Effector memory CD4-positive, alpha-beta T cell (primary cell): ENCODE measurements around the gene CLCA2.
A peak's percentile ranks its signal among the peaks of the same experiment; 100 is the strongest.
"Not testable (repeated sequence)": the region's sequence is repeated elsewhere in the genome, so short reads cannot be mapped to it uniquely, and the experiment has no call there.

Experiments
- DNase-seq, 3 donors: peaks; one replicate each; pipeline ENCODE4 v3.0.0-alpha.2; 2020
- H3K27ac ChIP-seq: 2 replicates; pipeline ENCODE4 v1.7.0; 2013; ENCODE audit warnings: mild to moderate bottlenecking, low read length, moderate library complexity; ENCODE audit not compliant: insufficient read depth, poor library complexity, severe bottlenecking
- H3K27me3 ChIP-seq: replicated peaks from 2 replicates; pipeline ENCODE4 v1.7.0; 2013; ENCODE audit warnings: mild to moderate bottlenecking, low read length; ENCODE audit not compliant: insufficient read depth, control insufficient read depth, poor library complexity, severe bottlenecking
- H3K36me3 ChIP-seq: 2 replicates; pipeline ENCODE4 v1.7.0; 2013; ENCODE audit warnings: mild to moderate bottlenecking, low read length, moderate library complexity; ENCODE audit not compliant: control insufficient read depth, insufficient read depth
- H3K4me1 ChIP-seq: 2 replicates; pipeline ENCODE4 v1.7.0; 2013; ENCODE audit warnings: low read length, mild to moderate bottlenecking; ENCODE audit not compliant: control insufficient read depth, insufficient read depth, poor library complexity, severe bottlenecking
- H3K4me3 ChIP-seq: 2 replicates; pipeline ENCODE4 v1.7.0; 2013; ENCODE audit warnings: low read length, low read depth, mild to moderate bottlenecking; ENCODE audit not compliant: insufficient read depth, poor library complexity, severe bottlenecking
- H3K9me3 ChIP-seq: 2 replicates; pipeline ENCODE4 v1.7.0; 2013; ENCODE audit warnings: mild to moderate bottlenecking, low read length, moderate library complexity; ENCODE audit not compliant: control insufficient read depth

The CLCA2 gene

GRCh38 chr1:86487811-86488141, 63.8 kb downstream of the CLCA2 start:
- Histone ChIP-seq H3K27ac (no peak overlapping the region), H3K4me3 (no peak overlapping the region), H3K9me3 (no peaks in the 10 kb centered on the region), H3K4me1 (no peaks in the 10 kb centered on the region), H3K27me3 (no peaks in the 10 kb centered on the region), H3K36me3 (no peaks in the 10 kb centered on the region)
- DNase-seq = no peak

GRCh38 chr1:86489242-86489878, 65.4 kb downstream of the CLCA2 start:
- no peak for DNase-seq
- H3K4me1 ChIP-seq = no peaks in the 10 kb centered on the region
- no peaks in the 10 kb centered on the region for H3K9me3 ChIP-seq
- H3K27ac ChIP-seq = no peak overlapping the region
- H3K36me3 ChIP-seq = no peaks in the 10 kb centered on the region
- no peaks in the 10 kb centered on the region for H3K27me3 ChIP-seq
- no peak overlapping the region for H3K4me3 ChIP-seq

GRCh38 chr1:86491171-86491950, 67.4 kb downstream of the CLCA2 start:
- Histone ChIP-seq H3K4me1 (no peaks in the 10 kb centered on the region), H3K27ac (no peak overlapping the region), H3K36me3 (no peaks in the 10 kb centered on the region), H3K9me3 (no peaks in the 10 kb centered on the region), H3K27me3 (no peaks in the 10 kb centered on the region), H3K4me3 (no peak overlapping the region)
- DNase-seq = no peak

GRCh38 chr1:86498281-86498680, 74.3 kb downstream of the CLCA2 start:
- Histone ChIP-seq H3K4me1 (no peaks in the 10 kb centered on the region), H3K4me3 (no peak overlapping the region), H3K27ac (no peak overlapping the region), H3K9me3 (no peaks in the 10 kb centered on the region), H3K27me3 (no peaks in the 10 kb centered on the region), H3K36me3 (no peaks in the 10 kb centered on the region)
- no peak for DNase-seq

GRCh38 chr1:86499987-86500593, 76.1 kb downstream of the CLCA2 start:
- H3K27ac ChIP-seq = no peak overlapping the region
- no peak overlapping the region for H3K4me3 ChIP-seq
- no peaks in the 10 kb centered on the region for H3K36me3 ChIP-seq
- no peaks in the 10 kb centered on the region for H3K27me3 ChIP-seq
- H3K9me3 ChIP-seq = no peaks in the 10 kb centered on the region
- DNase-seq = no peak
- H3K4me1 ChIP-seq = no peaks in the 10 kb centered on the region

- no peaks in the 10 kb centered on the region for H3K27me3 ChIP-seq
- no peak for DNase-seq
- H3K36me3 ChIP-seq = no peaks in the 10 kb centered on the region
- no peak overlapping the region for H3K4me3 ChIP-seq
- no peaks in the 10 kb centered on the region for H3K4me1 ChIP-seq
- H3K9me3 ChIP-seq = no peaks in the 10 kb centered on the region
- no peak overlapping the region for H3K27ac ChIP-seq
Observed at GRCh38 chr1:86500714-86501113, 76.7 kb downstream of the CLCA2 start.

- DNase-seq = peak; percentile 9 to 16 (median 13)
- not testable (repeated sequence) for H3K36me3 ChIP-seq, H3K9me3 ChIP-seq, H3K4me1 ChIP-seq, H3K27me3 ChIP-seq, H3K27ac ChIP-seq
- H3K4me3 ChIP-seq = peak overlapping the region; percentile 43
Observed at GRCh38 chr1:86502125-86502646, 78.2 kb downstream of the CLCA2 start.

GRCh38 chr1:86502721-86503405, 78.9 kb downstream of the CLCA2 start:
- no peak for DNase-seq
- Histone ChIP-seq H3K9me3 (no peaks in the 10 kb centered on the region), H3K36me3 (no peaks in the 10 kb centered on the region), H3K4me1 (no peaks in the 10 kb centered on the region), H3K27me3 (no peaks in the 10 kb centered on the region), H3K27ac (no peak overlapping the region), H3K4me3 (peak overlapping the region; percentile 43)

- Histone ChIP-seq H3K4me3 (no peak overlapping the region), H3K27me3 (no peaks in the 10 kb centered on the region), H3K9me3 (no peaks in the 10 kb centered on the region), H3K4me1 (no peaks in the 10 kb centered on the region), H3K27ac (no peak overlapping the region), H3K36me3 (no peaks in the 10 kb centered on the region)
- no peak for DNase-seq
Observed at GRCh38 chr1:86503406-86504136, 79.6 kb downstream of the CLCA2 start.
